GM18907 (cell line): ENCODE data around the gene CNTN5.

ENCODE experiments used
- ATAC-seq: cut with Tn5 transposase; IDR thresholded peaks from one replicate; pipeline ENCODE4 v1.9.1; 2021; ENCODE audit warnings: mild to moderate bottlenecking, moderate library complexity; ENCODE audit not compliant: unreplicated experiment

CNTN5 gene

DNA sequence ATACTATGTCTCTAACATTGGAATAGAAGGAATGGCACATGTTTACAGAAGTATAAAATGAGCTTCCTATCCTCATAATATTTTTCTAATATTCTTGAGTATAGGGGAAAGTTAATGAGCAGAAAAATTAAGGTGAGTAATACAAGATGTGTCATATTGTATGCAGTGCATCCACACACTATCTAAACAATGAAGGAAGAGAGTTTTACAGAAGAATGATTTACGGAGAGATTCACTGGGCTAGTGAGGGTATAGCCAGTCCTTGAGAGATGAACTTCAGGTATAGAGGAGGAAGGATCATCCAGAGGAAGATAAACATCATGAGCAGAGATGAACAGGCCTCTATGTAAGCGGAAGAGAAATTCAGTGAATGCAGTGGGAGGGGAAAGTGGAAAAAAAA, 569.0 kb downstream of the CNTN5 start:
- no peak for ATAC-seq

DNA sequence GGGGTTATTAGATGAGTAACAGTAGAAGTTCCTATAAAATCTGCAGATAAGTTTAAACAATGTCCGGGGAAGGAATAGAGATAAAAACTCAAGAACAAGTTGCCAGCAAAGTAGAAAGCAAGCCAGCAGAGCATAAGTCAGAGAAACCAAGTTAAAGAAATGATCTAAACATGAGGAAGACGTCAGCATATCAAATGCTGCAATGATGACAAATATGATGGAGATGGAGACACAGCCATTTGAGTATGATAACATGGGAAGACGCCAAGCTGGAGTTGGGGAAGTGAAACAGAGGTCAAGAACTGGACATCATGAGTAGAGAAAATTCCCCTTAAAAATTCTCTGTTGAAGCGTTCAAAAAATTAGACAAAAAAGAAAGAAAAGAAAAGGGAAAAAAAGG, 571.5 kb downstream of the CNTN5 start:
- no peak for ATAC-seq

DNA sequence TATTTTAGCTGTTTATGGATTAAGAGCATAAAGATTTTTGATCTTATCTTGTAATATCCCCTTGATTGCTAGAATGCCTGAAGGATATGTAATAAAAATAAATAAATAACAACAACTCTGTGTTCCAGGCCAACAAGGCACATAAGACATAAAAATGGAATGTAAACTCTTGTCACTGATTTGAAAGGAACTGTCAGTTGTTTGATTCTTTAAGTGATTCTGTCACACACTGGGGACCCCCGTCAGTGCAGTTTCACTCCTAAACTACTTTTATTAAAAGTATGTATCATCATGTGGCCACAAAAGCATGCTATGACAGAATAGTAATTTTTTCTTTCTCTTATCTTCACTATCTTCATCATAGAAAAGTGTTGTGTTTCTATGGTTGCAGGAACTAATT, 572.4 kb downstream of the CNTN5 start:
- no peak for ATAC-seq

DNA sequence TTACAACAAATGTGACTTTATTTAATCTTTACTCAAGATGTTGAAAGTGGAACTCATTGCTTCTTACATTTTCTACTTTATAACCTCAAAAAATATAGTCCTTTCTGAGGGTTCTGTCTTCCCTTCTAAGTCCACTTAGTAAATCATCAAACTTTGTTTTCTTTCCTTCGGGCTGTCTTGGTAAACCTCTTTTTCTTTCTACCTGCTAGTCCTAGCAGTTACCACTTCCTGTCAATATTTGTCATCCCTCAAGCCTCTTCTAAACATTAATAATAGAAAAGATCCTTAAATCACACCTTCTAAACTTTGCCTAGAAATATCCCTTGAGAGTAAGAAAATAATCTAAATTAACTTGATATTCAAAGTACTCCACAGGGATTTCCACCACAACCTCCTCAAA, 580.4 kb downstream of the CNTN5 start:
- ATAC-seq: peak; percentile 90

DNA sequence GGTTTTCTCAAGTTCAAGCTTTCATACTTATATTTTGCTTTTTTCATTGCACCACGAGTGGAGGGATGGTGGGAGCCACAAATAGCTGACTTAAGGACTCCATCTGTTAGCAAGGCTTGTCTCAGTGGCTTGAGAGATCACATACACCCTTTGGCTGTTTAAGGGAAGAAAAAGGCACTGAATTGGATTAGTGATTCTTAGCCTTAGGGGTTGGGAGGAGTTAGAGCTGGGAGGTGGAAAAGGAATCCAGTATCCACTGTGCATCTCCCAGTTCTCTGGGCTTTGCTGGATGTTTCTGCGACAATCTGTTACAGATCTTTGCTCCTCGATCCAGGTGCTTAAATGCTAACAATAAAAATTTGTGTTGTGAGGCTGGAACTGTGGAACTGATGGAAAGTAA, 593.6 kb downstream of the CNTN5 start:
- no peak for ATAC-seq

DNA sequence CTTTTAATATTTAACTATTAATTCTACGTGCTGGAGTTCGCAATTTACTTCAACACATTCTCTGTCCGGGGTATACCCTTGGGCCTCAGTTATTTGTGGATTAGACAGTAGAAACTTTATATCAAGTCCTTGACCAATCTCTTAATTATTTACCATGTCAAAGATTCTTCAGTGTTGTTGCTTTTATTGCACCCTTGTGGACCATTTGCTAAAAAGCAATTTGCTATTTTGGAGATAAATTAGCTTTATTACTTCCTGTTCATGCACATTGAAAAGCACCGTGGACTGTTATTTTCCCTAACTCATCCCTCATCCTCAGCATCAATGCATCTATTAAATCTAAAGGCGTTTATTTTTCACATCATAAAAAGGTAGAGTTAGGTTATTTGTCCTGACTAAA, 609.9 kb downstream of the CNTN5 start:
- ATAC-seq: no peak

DNA sequence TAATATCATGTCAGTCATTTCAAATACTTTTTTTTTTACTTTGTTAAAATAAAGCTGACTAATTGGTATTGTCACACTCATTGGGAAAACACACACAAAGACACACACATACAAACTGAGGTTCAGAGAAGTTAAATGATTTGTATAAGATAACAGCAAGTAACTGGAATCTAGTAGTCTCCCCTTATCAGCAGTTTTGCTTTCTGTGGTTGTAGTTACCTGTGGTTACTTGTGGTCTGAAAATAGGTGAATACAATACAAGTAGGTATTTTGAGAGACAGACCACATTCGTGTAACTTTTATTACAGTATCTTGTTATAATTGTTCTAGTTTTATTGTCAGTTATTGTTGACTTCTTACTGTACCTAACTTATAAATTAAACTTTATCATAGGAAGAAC, 610.9 kb downstream of the CNTN5 start:
- no peak for ATAC-seq

DNA sequence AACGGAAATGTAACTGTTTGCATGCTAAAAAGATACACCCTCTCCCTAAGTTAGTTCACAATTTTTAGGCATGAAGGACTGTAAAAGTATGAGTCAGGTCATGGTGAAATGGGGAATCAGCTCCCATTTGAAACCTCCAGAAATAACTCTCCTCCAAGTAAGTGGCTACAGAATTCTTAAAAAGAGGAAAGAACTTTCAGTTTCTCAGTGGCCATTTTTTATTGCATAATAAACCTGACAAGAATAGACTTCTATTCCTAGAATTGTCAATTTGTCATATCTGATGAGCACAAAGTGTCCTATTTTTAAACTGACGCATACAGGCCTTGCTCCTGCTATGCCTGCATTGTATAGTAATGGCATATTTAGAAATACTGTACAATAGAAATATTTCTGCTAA, 612.2 kb downstream of the CNTN5 start:
- no peak for ATAC-seq

DNA sequence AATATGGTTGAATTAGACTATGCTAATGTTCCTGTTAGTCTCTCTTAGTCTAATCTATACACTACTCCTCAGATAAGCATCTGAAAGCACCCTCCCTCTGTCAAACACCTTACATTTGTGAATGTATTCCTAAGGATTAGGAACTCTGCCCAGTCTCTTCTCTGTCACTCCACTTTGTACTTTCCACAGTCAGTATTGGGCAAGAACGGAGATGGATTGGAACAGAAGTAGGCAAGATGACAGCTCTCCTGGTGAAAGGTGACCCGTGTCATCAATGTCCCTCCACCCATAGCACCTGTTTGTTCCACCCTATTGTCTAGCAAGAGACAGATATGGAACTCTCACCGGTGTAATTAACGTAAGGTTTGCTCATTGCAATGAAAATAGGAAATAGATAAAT, 613.8 kb downstream of the CNTN5 start:
- ATAC-seq: no peak

DNA sequence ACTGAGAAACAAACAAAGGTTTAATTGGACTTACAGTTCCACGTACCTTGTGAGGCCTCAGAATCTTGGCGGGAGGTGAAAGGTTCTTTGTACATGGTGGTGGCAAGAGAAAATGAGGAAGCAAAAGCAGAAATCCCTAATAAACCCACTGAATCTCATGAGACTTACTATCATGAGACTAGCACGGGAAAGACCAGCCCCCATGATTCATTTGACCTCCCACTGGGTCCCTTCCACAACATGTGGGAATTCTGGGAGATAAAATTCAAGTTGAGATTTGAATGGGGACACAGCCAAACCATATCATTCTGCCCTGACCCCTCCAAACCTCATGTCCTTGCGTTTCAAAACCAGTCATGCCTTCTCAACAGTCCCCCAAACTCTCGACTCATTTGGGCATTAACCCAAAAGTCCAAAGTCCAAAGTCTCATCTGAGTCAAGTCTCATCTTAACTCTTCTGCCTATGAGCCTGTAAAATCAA, 617.4 kb downstream of the CNTN5 start:
- no peak for ATAC-seq

DNA sequence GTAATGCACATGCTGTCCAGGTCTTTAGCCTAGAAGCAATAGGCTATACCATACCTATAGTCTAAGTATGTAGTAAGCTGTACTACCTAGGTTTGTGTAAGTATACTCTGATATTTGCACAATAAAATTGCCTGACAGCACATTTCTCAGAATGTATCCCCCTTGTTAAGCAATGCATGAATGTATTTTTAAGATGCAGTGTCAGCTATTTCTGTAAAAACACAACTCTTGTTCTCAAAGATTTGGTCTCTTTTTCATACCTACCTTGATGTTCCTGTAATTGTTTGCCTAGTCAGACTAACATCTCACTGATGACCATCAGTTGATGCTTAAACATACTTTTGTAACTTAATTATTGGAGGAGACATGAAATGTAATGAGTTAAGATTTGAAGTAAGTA, 619.9 kb downstream of the CNTN5 start:
- ATAC-seq: no peak

DNA sequence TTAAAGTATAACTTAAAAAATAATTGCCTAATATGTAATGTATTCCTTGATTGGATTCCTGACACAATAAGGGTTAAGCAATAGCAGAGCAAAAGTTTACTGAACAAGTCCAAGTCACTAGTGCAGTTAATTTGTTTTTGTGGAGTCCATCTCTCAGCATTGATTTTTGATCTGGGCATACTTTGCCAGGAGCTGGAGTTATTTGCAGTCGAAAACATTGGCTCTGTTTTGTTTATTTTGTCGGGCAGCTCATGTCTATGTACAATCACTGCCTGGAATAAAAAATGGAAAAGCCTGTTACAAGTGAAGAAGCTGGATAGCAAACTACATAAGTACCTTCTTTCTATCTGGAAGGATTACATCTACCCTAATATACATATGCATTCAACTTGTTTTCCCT, 625.2 kb downstream of the CNTN5 start:
- no peak for ATAC-seq

DNA sequence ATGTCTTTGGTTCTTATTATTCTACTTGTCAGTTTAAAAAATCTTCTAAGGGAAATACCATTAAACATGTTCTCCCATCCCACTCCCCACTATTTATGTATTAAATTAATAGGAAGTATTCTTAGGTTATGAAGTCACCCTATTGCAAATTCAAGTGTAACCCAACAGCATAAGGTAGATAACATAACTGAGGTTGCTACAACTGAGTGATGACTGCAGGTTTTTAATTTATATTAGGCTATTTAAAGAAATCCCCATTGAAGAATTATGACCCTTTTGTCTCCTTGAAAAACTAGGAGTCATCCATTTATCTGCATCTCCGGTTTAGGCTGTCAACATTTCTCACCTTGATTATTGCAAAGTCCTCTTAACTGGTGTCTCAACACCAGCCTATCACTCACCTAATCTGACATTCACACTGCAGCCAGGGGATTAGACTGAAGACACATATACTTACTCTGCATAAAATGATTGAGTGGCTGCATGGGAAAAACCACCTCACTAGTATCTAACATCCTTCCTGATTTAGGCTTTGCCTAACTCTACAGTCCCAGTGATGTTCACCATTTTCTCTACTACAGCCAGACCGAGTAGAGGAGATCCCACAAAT, 649.4 kb downstream of the CNTN5 start:
- ATAC-seq: no peak

DNA sequence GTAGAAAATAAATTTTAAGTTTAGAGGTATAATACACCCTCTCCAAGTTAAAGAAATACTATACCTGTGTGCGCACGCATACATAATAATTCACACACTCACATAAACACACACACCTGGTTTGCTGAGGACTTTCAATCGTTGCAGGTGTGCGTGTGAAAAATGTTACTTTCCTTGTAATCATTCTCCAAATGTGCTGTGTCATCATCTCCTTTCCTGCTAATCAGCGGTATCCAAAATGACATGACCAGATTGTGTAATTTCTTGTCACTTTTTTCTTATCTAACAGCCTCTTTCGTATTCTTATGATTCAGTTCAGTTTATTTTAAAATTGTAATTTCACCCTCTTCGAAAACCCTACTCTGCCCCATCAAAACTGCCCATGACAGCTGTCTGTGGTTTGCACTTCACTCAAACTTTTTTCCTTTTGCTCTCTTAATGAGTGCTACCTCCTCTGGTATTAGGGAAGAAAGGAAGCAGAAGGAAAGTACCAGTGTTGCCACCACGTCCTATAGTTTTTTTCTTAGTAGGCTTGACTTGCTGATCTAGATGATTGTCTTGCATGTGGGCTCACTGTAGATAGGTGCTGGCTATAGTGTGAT, 651.2 kb downstream of the CNTN5 start:
- ATAC-seq: no peak

DNA sequence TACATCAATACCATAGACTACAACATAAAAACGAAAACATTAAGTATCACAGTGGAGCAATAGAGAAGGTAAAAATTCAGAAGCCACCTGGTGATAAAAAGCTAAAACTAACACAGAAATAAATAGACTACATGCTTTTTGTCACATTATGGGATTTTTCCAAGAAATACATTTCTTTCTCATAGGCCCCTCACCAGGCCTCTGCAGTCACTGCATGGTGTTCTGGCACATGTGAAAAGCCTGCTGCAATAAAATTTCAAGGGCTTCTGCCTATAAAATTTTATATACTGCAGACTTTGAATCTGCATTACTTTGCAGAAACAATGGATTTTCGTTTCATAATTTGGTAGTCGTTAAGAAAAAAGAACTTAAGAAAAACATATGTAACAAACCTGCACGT, 655.5 kb downstream of the CNTN5 start:
- ATAC-seq: no peak

DNA sequence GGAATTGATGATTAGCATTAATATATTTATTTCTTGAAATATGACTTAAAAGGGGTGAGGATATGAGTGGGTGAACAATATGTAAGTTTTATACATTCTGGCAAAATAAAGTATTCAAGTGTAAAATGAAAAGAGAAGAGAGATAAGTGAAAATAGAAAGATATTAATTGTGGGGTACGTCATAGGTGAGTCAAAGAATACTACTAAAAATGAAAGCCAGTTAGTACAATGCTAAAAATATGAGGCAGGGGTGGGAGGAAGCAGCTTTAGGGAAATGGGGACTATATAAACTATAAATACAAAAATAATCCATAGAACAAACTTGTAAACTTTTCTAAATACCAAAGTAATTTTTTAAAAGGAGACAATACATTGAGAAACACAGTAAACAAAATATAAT, 661.4 kb downstream of the CNTN5 start:
- no peak for ATAC-seq

DNA sequence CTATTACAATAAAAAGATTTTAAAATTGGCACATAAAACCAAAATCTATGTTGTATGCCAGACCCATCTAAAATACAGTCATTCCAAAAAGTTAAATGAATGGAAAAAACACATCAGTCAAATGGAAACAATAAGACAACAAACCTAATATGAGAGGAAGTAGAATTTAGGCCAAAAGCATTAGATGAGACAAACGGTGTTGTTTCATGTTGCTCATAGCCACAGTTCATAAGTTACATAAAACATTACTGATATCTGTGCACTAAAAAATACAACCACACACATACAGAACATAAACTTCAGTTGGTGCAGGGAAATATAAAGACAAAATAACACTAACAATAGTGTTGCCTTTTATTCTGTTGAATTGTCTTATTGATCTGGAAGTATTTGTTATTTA, 661.9 kb downstream of the CNTN5 start:
- ATAC-seq: no peak

DNA sequence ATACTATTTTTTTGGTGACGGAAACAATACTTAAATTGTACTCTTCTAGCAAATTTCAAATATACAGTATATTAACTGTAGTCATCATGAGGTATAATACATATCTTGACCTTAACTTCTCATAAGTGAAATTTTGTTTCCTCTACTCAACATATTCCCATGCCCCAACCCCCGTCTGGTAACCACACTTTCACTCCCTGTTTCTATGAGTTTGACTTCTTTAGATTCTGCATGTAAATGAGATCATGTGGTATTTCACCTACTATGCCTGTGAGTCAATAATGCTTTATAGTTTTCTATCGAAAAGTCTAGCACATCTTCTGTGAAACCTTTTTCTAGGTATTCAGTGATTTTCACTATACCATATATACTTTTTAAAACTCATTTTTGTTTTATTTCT, 663.2 kb downstream of the CNTN5 start:
- peak; percentile 70 for ATAC-seq

DNA sequence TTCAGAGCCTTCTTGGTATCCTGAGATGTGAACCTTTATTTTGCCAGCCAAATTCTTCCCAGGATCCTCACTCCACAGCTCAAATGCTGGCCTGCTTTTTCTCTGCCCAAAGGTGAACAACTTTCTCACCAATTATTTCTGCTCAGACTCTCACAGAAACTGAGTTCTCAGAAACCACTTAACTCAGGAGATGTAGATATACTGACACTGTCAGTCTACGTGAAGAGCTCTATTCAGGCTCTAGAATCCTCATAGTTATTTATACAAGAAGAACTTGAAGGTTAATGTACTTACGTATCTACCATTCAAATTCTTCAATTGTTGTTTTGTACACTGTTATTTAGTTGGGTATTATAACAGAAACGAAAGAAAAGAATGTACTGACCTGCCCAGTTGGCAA, 666.1 kb downstream of the CNTN5 start:
- no peak for ATAC-seq

DNA sequence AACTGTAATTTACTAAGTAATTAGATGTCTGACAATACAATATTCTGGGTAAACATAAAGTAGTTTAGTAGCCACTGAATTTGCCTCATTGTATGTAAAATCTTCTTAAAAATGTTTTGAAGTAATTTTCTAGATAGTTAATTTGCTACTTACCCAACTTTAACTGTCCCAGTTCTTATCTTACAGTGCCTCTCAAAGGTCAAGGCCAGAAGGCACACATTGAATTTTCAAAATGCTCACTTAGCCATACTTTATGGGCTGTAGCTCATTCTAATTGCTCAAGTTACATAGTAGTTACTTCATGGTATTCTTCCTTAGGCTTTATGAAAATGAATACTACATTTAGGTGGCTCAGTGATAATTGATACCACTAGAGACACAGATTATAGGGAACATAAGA, 666.6 kb downstream of the CNTN5 start:
- no peak for ATAC-seq

DNA sequence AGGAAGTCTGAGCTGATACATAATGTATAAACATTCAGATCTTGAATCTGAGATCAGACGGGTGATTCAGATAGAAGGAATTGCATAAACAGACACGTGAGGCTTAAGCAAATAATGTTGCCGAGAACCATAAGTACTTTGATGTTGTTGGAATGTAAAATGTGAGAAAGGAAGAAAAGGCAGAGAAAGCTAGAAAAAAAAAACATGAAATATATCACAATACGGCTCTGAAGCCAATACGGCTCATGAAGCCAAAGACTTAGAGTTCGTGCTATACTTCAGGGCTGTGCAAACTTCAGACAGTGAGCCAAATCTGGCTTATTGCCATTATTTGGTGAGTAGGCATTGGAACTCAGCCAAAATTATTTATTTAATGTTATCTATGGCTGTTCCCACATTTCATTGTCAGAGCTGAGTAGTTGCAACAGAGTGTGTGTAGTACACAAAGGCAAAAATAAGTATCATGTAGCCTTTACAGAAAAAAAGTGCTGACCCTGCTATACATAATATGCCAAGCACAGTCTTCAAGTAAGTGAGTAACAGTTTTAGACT, 673.3 kb downstream of the CNTN5 start:
- no peak for ATAC-seq

DNA sequence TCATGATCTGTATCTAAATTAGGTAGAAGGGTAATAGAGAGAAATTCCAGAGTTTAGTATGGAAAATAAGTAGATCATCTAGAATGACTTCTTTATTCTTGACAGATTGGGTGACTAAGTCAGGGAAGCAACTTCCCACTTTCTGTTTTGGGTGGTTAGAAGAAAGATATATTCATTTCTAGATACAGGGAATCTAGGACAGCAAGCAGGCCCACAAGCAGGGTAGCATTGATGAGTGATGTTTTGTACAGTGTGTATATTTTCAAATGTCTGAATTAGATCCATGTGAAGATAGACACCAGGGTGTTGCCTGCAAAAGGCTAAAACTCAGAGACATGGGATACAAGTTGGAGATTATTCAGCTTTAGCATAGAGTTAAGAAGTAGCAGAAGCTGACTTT, 674.4 kb downstream of the CNTN5 start:
- ATAC-seq: no peak

DNA sequence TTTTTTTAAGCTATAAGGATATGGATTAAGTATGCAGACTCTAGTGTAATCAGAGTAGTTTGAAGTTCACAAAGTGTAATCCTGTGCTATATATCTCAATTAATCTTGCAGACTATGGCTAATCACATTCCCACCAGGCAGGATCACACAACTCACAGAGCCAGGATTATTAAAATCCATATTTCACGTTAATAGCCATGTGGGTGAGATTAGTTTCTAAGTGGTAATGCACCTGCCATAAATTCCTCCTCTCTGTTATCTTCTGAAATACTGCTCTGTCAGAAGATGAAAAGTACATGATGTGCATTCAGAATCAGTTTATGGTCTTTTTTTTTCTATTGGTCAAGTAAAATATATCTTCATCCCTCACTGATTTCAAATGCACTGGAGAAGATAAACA, 686.1 kb downstream of the CNTN5 start:
- ATAC-seq: no peak
